AG04449 (cell line): ENCODE results near the gene NEO1.

ENCODE experiments used
- CTCF ChIA-PET: fragments of 350-600 bp; formaldehyde crosslinking; extraction: SDS; loops from one replicate; lab custom pipeline; 2021; ENCODE audit warnings: antibody characterized with exemption; lab: Yijun Ruan, JAX
- POLR2A ChIA-PET: fragments of 400-600, 350-600 bp; formaldehyde crosslinking; extraction: SDS; loops from one replicate; lab custom pipeline; 2020; ENCODE audit warnings: antibody characterized with exemption, inconsistent platforms; lab: Yijun Ruan, JAX
- DNase-seq: peaks from one replicate; pipeline ENCODE4 v3.0.0-alpha.2; 2010; ENCODE audit warnings: low read depth, low spot score
- H3K4me3 ChIP-seq: 2 replicates; pipeline ENCODE4 v1.5.1; 2011; ENCODE audit warnings: low read depth, mild to moderate bottlenecking, control low read depth, low read length
- CTCF ChIP-seq: IDR thresholded peaks from one replicate; pipeline ENCODE4 v1.5.1; 2011; ENCODE audit warnings: mild to moderate bottlenecking, moderate library complexity, low read length, control low read depth, inconsistent platforms; ENCODE audit not compliant: insufficient read depth; ENCODE audit errors: missing control alignments

NEO1 gene

GRCh38 chr15:73074241-73074640 lies 22.0 kb downstream of the NEO1 start:
- CTCF ChIA-PET, result interaction anchor here (1.0 to 1.4 kb wide), 2 partner anchors 8 to 21 kb away, joined by 3 read pairs; no protein-coding TSS in a partner anchor
- POLR2A ChIA-PET, result no interaction called here
- H3K4me3 ChIP-seq, result no peak overlapping the region
- no peak for DNase-seq
- TF ChIP-seq CTCF, result no peak

- H3K4me3 ChIP-seq, result no peak overlapping the region
- no peak for TF ChIP-seq CTCF
- CTCF ChIA-PET, result interaction anchor here (0.6 to 0.9 kb wide), 2 partner anchors 354 to 355 kb away, joined by 3 read pairs; no protein-coding TSS in a partner anchor
- POLR2A ChIA-PET, result no interaction called here
- no peak for DNase-seq
These were observed 23.0 kb downstream of the NEO1 start for GRCh38 chr15:73075160-73075859.

GRCh38 chr15:73078291-73078690 lies 26.0 kb downstream of the NEO1 start:
- no peak for TF ChIP-seq CTCF
- H3K4me3 ChIP-seq, result no peak overlapping the region
- ChIA-PET CTCF (interaction anchor here (0.7 to 2.8 kb wide), 6 partner anchors 280 to 479 kb away, joined by 3 to 16 read pairs (median 8); no protein-coding TSS in a partner anchor), POLR2A (no interaction called here)
- DNase-seq, result no peak

- CTCF ChIA-PET, result interaction anchor here (0.7 to 2.8 kb wide), 5 partner anchors 281 to 479 kb away, joined by 3 to 16 read pairs (median 9); no protein-coding TSS in a partner anchor
- DNase-seq, result peak; percentile 9
- H3K4me3 ChIP-seq, result no peak overlapping the region
- no peak for TF ChIP-seq CTCF
- POLR2A ChIA-PET, result no interaction called here
These were observed 26.5 kb downstream of the NEO1 start for GRCh38 chr15:73078722-73079121.

GRCh38 chr15:73079565-73079964 lies 27.3 kb downstream of the NEO1 start:
- ChIA-PET POLR2A (no interaction called here), CTCF (interaction anchor here (1.2 to 2.8 kb wide), 5 partner anchors 282 to 480 kb away, joined by 3 to 16 read pairs (median 9); no protein-coding TSS in a partner anchor)
- DNase-seq, result no peak
- TF ChIP-seq CTCF, result no peak
- H3K4me3 ChIP-seq, result no peak overlapping the region

- ChIA-PET CTCF (interaction anchor here (0.6 to 4.3 kb wide), 19 partner anchors 10 to 769 kb away, joined by 3 to 60 read pairs (median 4); no protein-coding TSS in a partner anchor), POLR2A (interaction anchor here (0.9 kb wide), 1 partner anchor 297 kb away, joined by 3 read pairs; no protein-coding TSS in a partner anchor)
- peak; percentile 42 for TF ChIP-seq CTCF
- no peak overlapping the region for H3K4me3 ChIP-seq
- DNase-seq, result no peak
These were observed 29.2 kb downstream of the NEO1 start for GRCh38 chr15:73081321-73081958.
